Erythroblast (primary cell): ENCODE measurements around the gene EVA1C.

Source experiments
- GATA1 ChIP-seq: IDR thresholded peaks from 2 replicates; pipeline ENCODE4 v1.6.1; 2011; ENCODE audit warnings: low read depth, mild to moderate bottlenecking, control low read depth, low read length, moderate library complexity
- POLR2A ChIP-seq: IDR thresholded peaks from 2 replicates; pipeline ENCODE4 v1.6.1; 2011; ENCODE audit warnings: mild to moderate bottlenecking, low read length

DNA sequence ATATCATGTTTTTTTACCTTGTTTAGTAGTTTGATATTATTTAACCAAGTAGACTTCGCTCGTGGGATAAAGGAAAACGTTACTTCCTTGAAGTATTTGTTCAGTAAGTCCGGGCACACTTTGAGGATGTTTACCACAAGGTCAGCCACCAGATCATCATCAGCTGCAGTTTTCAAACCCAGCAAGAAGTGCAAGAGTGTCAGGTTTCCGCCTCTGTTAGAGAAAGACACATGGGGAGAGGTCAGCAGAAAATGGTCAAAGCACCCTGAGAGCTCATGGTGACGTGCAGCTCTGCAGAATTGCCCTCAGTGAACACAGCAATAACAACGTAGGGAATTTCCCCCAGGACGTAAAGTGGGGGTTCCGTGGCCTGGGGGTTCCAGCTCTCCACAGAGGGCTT is 44.1 kb upstream of the EVA1C start:
- TF ChIP-seq POLR2A (no peak), GATA1 (no peak)
